IMR-90 (cell line): ENCODE measurements around the gene ERG28. TPM values are rescaled to one million over a fixed set of nuclear protein-coding genes. Genes with fewer than 3 reads are reported as not detected.

Experiments
- ATAC-seq: fragments of 200-7000 bp; cut with Tn5 transposase; 2 replicates; pipeline ENCODE4 v1.9.1; 2020; ENCODE audit warnings: low read depth, mild to moderate bottlenecking, moderate library complexity
- BruUV-seq: library from RNA; stranded (reverse); fragments of 400-500 nt; replicated peaks from 2 replicates; lab custom pipeline; 2021; lab: Mats Ljungman, UMichigan
- CTCF ChIA-PET: fragments of 300-600 bp; formaldehyde crosslinking; extraction: SDS; loops from one replicate; lab custom pipeline; 2021; ENCODE audit warnings: antibody characterized with exemption; lab: Yijun Ruan, JAX
- POLR2A ChIA-PET: fragments of 300-600 bp; sonication (Branson Sonifier 250); formaldehyde crosslinking; loops from one replicate; lab custom pipeline; 2022; ENCODE audit warnings: antibody characterized with exemption; ENCODE audit not compliant: unreplicated experiment; lab: Charles Lee
- DNase-seq: peaks from one replicate; pipeline ENCODE4 v3.0.0; 2013
- H2AFZ ChIP-seq: replicated peaks from 2 replicates; pipeline ENCODE3; 2013; ENCODE audit warnings: low read length, mild to moderate bottlenecking; ENCODE audit not compliant: poor library complexity
- H2AK5ac ChIP-seq: 2 replicates; pipeline ENCODE4 v1.6.1; 2013; ENCODE audit warnings: low read depth, low read length, inconsistent platforms
- H2AK9ac ChIP-seq: replicated peaks from 2 replicates; pipeline ENCODE3; 2013; ENCODE audit warnings: mild to moderate bottlenecking, low read depth, low read length, moderate library complexity; ENCODE audit not compliant: poor library complexity
- H2BK120ac ChIP-seq: 2 replicates; pipeline ENCODE4 v1.6.1; 2013; ENCODE audit warnings: low read depth, low read length, inconsistent platforms
- H2BK15ac ChIP-seq: 3 replicates; pipeline ENCODE4 v1.6.1; 2013; ENCODE audit warnings: low read depth, low read length, inconsistent platforms
- H2BK20ac ChIP-seq: 2 replicates; pipeline ENCODE4 v1.6.1; 2013; ENCODE audit warnings: low read depth, mild to moderate bottlenecking, inconsistent platforms, low read length, moderate library complexity
- H2BK5ac ChIP-seq: 2 replicates; pipeline ENCODE4 v1.6.1; 2013; ENCODE audit warnings: mild to moderate bottlenecking, low read depth, low read length, inconsistent platforms; ENCODE audit not compliant: poor library complexity, severe bottlenecking
- H3K14ac ChIP-seq: replicated peaks from 2 replicates; pipeline ENCODE4 v1.6.1; 2013; ENCODE audit warnings: low read depth, low read length, inconsistent platforms
- H3K18ac ChIP-seq: 2 replicates; pipeline ENCODE4 v1.6.1; 2013; ENCODE audit warnings: low read depth, low read length, control low read depth
- H3K23ac ChIP-seq: 2 replicates; pipeline ENCODE4 v1.6.1; 2013; ENCODE audit warnings: low read depth, low read length, inconsistent platforms
- H3K27ac ChIP-seq: 2 replicates; pipeline ENCODE4 v1.5.1; 2013; ENCODE audit warnings: mild to moderate bottlenecking, control low read depth, low read length; ENCODE audit not compliant: insufficient read depth
- H3K27me3 ChIP-seq: 2 replicates; pipeline ENCODE4 v1.6.1; 2013; ENCODE audit warnings: low read length; ENCODE audit not compliant: control insufficient read depth, insufficient read depth
- H3K36me3 ChIP-seq: 2 replicates; pipeline ENCODE4 v1.6.1; 2013; ENCODE audit warnings: low read length, mixed read lengths; ENCODE audit not compliant: control insufficient read depth, insufficient read depth
- H3K4ac ChIP-seq: 2 replicates; pipeline ENCODE4 v1.6.1; 2013; ENCODE audit warnings: low read depth, low read length, inconsistent platforms
- H3K4me1 ChIP-seq: 2 replicates; pipeline ENCODE4 v1.6.1; 2013; ENCODE audit warnings: low read length, mixed read lengths; ENCODE audit not compliant: control insufficient read depth, insufficient read depth
- H3K4me2 ChIP-seq: 2 replicates; pipeline ENCODE4 v1.6.1; 2013; ENCODE audit warnings: low read depth, mild to moderate bottlenecking, control low read depth, low read length, moderate library complexity
- H3K4me3 ChIP-seq: 2 replicates; pipeline ENCODE4 v1.5.1; 2013; ENCODE audit warnings: low read depth, mild to moderate bottlenecking, control low read depth, low read length, moderate library complexity; ENCODE audit not compliant: insufficient read depth
- H3K56ac ChIP-seq: 2 replicates; pipeline ENCODE4 v1.6.1; 2013; ENCODE audit warnings: low read length, inconsistent platforms; ENCODE audit not compliant: insufficient read depth; ENCODE audit errors: extremely low read depth
- H3K79me1 ChIP-seq, 2 experiments: 2 replicates each; pipeline ENCODE4 v1.6.1; 2013; ENCODE audit warnings: low read length in 2 of 2, inconsistent platforms in 1 of 2, low read depth in 1 of 2
- H3K9ac ChIP-seq: 2 replicates; pipeline ENCODE4 v1.6.1; 2013; ENCODE audit warnings: low read depth, low read length, control low read depth
- H3K9me1 ChIP-seq: 2 replicates; pipeline ENCODE4 v1.6.1; 2013; ENCODE audit warnings: low read length, inconsistent platforms; ENCODE audit not compliant: insufficient read depth
- H3K9me3 ChIP-seq: 2 replicates; pipeline ENCODE4 v1.6.1; 2013; ENCODE audit warnings: low read length; ENCODE audit not compliant: control insufficient read depth, insufficient read depth
- H4K20me1 ChIP-seq: 2 replicates; pipeline ENCODE4 v1.6.1; 2013; ENCODE audit warnings: low read length, inconsistent platforms; ENCODE audit not compliant: insufficient read depth
- H4K5ac ChIP-seq: 2 replicates; pipeline ENCODE4 v1.6.1; 2013; ENCODE audit warnings: mild to moderate bottlenecking, low read depth, low read length, control low read depth
- H4K8ac ChIP-seq, 2 experiments: 2 replicates each; pipeline ENCODE4 v1.6.1; 2013; ENCODE audit warnings: low read depth in 2 of 2, low read length in 2 of 2, control low read depth in 1 of 2, inconsistent platforms in 1 of 2
- H4K91ac ChIP-seq: 2 replicates; pipeline ENCODE4 v1.6.1; 2013; ENCODE audit warnings: low read depth, low read length, inconsistent platforms; ENCODE audit not compliant: insufficient read depth
- CEBPB ChIP-seq: IDR thresholded peaks from 2 replicates; pipeline ENCODE4 v1.6.1; 2012; ENCODE audit warnings: low read depth, low read length, improper control_type of control experiment
- CHD1 ChIP-seq: IDR thresholded peaks from 2 replicates; pipeline ENCODE4 v1.6.1; 2012; ENCODE audit warnings: low read depth, low read length, improper control_type of control experiment
- FOS ChIP-seq: fragments of 150-350 bp; IDR thresholded peaks from 2 replicates; pipeline ENCODE4 v1.6.1; 2016; ENCODE audit warnings: low read depth, low read length
- MAFK ChIP-seq: IDR thresholded peaks from 2 replicates; pipeline ENCODE4 v1.6.1; 2012; ENCODE audit warnings: low read depth, low read length, improper control_type of control experiment
- MAZ ChIP-seq: IDR thresholded peaks from 2 replicates; pipeline ENCODE4 v1.6.1; 2012; ENCODE audit warnings: low read depth, mild to moderate bottlenecking, low read length, improper control_type of control experiment, moderate library complexity, borderline replicate concordance
- NFE2L2 ChIP-seq: fragments of 150-350 bp; IDR thresholded peaks from 2 replicates; pipeline ENCODE4 v1.6.1; 2016; ENCODE audit warnings: low read depth, mild to moderate bottlenecking, low read length
- POLR2A ChIP-seq: IDR thresholded peaks from 2 replicates; pipeline ENCODE4 v1.6.1; 2012; ENCODE audit warnings: mild to moderate bottlenecking, low read depth, low read length
- RAD21 ChIP-seq: IDR thresholded peaks from 2 replicates; pipeline ENCODE4 v1.6.1; 2012; ENCODE audit warnings: low read length, improper control_type of control experiment
- SMC3 ChIP-seq: fragments of 150-350 bp; IDR thresholded peaks from 2 replicates; pipeline ENCODE4 v1.6.1; 2016; ENCODE audit warnings: low read depth, mild to moderate bottlenecking, antibody characterized with exemption, low read length, moderate library complexity
- WGBS, 2 experiments: methylation state at CpG; one replicate each; pipeline versions ENCODE4 v1.1.5 to v1.1.7; 2013; ENCODE audit warnings: missing lambda C conversion rate in 2 of 2; ENCODE audit not compliant: insufficient read length in 1 of 2; ENCODE audit errors: extremely low coverage in 2 of 2; 5-methylcytosine and 5-hydroxymethylcytosine counted together
- dilution Hi-C: fragments of 300-500 bp; cut with HindIII; formaldehyde crosslinking; loops from one replicate; pipeline ENCODE4 v1.14.3; 2018; ENCODE audit warnings: low sequenced_read_pairs; ENCODE audit not compliant: unreplicated experiment
- in situ Hi-C: fragments of 300-500 bp; cut with MboI; formaldehyde crosslinking; loops from 3 replicates; pipeline ENCODE4 v1.14.3; 2019; ENCODE audit warnings: low sequenced_read_pairs, inconsistent platforms, mixed read lengths
- intact Hi-C: fragments of 100-400 bp; cut with micrococcal nuclease; formaldehyde crosslinking; loops from 2 replicates; pipeline ENCODE4 v1.10.0; 2022
- polyA plus RNA-seq, 3 experiments: library from polyadenylated mRNA; depleted of rRNA; stranded (reverse); fragments of >200 nt; gene quantifications; 2 replicates each; pipeline ENCODE4 v1.2.3, GENCODE V29; 2012; ENCODE audit warnings: low replicate concordance in 1 of 3
- total RNA-seq: library from RNA; depleted of rRNA; stranded (reverse); fragments of >200 nt; gene quantifications from 2 replicates; pipeline ENCODE4 v1.2.3, GENCODE V29; 2012
- TF ChIP-seq, protein P1 (sequence below): conservative IDR thresholded peaks from 2 replicates; pipeline ENCODE4 v1.5.1; 2012; ENCODE audit warnings: mild to moderate bottlenecking, low read depth, low read length, improper control_type of control experiment
- TF ChIP-seq, protein P2 (sequence below): fragments of 150-350 bp; IDR thresholded peaks from 2 replicates; pipeline ENCODE4 v1.6.1; 2017; ENCODE audit warnings: mild to moderate bottlenecking, antibody characterized with exemption, low read length, low read depth

The ERG28 gene
- total and polyA plus RNA-seq, 2 of the 4 experiments (the other 2 are of a cell fraction): 0.90 to 15.4 TPM

DNA sequence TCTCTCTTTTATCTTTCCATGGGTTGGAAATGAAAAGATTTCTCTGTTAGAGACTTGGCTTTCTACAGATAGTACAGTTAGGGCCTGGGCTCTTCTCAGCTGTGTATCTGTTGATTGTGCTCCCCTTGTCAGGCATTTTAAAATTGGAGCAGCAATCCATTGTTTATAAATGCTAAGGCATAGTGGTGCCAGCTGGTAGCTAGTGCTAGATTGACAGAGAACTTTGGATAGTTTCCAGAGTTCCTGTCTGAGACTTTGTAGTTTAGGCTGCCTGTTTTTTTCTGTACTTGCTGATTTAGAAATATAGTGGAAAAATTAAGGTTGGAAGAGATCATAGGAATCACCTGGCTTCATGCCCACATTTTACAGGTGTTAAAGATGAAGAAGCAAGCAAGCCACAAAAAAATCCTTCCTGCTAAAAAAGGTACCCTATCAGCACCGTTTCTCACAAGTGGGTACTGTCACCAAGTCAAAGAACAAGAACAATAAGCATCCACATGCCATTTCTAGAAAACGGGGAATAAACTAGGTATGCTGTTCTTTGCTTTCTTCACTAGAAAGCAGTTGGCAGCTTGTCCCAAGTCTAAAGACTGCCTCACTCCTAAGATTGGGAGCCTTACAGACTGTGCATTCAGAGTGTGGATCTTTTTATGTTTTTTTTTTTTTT is 6.6 kb upstream of the ERG28 start:
- in situ Hi-C loops: no loop called here
- dilution Hi-C loops: no loop called here
- POLR2A ChIA-PET: no interaction called here

More for the DNA sequence above, 6.6 kb upstream of the ERG28 start:
- Histone ChIP-seq H2BK15ac (no peak overlapping the region), H3K27me3 (no peaks in the 10 kb centered on the region), H2BK5ac (no peak overlapping the region), H3K4me3 (no peak overlapping the region), H3K18ac (no peak overlapping the region), H3K27ac (no peak overlapping the region), H2BK20ac (no peak overlapping the region), H3K36me3 (peaks cover 8% of the 10 kb centered on the region), H3K14ac (no peak overlapping the region), H2AK9ac (no peak overlapping the region), H3K4me1 (no peaks in the 10 kb centered on the region), H3K9me1 (no peaks in the 10 kb centered on the region), H4K91ac (no peak overlapping the region), H4K8ac (no peak overlapping the region), H2BK120ac (no peak overlapping the region), H3K9me3 (no peaks in the 10 kb centered on the region), H2AFZ (no peak overlapping the region), H3K56ac (no peak overlapping the region), H3K4ac (no peak overlapping the region), H4K5ac (no peak overlapping the region), H3K79me1 (peaks cover 0 to 10% of the 10 kb centered on the region in 2 experiments; a peak in 2 of 4 replicates), H3K9ac (no peak overlapping the region), H3K23ac (no peak overlapping the region), H4K20me1 (no peaks in the 10 kb centered on the region), H2AK5ac (no peak overlapping the region), H3K4me2 (no peak overlapping the region)
- CTCF ChIA-PET: no interaction called here
- WGBS, 2 experiments: 60% methylated on average over 1 of the region's 2 CpGs; no CpG with 5 or more reads in 1 of the 2 experiments
- intact Hi-C loops: no loop called here
- no TSS peak for BruUV-seq
- TF ChIP-seq, protein P1, sequence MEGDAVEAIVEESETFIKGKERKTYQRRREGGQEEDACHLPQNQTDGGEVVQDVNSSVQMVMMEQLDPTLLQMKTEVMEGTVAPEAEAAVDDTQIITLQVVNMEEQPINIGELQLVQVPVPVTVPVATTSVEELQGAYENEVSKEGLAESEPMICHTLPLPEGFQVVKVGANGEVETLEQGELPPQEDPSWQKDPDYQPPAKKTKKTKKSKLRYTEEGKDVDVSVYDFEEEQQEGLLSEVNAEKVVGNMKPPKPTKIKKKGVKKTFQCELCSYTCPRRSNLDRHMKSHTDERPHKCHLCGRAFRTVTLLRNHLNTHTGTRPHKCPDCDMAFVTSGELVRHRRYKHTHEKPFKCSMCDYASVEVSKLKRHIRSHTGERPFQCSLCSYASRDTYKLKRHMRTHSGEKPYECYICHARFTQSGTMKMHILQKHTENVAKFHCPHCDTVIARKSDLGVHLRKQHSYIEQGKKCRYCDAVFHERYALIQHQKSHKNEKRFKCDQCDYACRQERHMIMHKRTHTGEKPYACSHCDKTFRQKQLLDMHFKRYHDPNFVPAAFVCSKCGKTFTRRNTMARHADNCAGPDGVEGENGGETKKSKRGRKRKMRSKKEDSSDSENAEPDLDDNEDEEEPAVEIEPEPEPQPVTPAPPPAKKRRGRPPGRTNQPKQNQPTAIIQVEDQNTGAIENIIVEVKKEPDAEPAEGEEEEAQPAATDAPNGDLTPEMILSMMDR: no peak
- TF ChIP-seq, protein P2, sequence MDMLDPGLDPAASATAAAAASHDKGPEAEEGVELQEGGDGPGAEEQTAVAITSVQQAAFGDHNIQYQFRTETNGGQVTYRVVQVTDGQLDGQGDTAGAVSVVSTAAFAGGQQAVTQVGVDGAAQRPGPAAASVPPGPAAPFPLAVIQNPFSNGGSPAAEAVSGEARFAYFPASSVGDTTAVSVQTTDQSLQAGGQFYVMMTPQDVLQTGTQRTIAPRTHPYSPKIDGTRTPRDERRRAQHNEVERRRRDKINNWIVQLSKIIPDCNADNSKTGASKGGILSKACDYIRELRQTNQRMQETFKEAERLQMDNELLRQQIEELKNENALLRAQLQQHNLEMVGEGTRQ: no peak
- TF ChIP-seq CEBPB: no peak
- TF ChIP-seq MAZ: no peak
- no peak for TF ChIP-seq RAD21
- no peak for TF ChIP-seq NFE2L2
- TF ChIP-seq SMC3: no peak
- no peak for TF ChIP-seq CHD1
- TF ChIP-seq FOS: no peak
- no peak for TF ChIP-seq MAFK
- TF ChIP-seq POLR2A: no peak
- ATAC-seq: no peak
- DNase-seq: no peak
